ENCODE data around the gene TRMT13.

DNA sequence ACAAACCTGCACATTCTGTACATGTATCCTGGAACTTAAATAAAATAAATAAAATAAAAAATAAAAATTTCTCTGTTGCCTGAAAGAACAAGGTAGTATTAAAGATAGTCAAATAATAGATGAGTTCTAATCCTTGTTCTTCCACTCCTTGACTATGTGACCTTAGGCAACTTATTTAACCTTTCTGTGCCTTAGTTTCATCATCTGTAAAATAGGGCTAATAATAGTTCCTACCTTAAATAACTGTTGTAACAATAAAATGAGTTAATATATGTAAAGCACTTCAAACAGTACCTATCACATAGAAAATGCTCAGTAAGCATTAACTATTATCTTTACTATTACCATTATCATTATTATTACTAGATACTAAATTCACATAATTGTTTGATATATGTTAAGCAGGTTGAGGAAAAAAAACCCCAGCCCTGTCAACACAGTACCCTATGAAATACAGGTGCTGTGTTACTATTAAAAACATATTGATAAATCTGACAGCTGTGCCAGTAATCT, 23.4 kb upstream of the TRMT13 start:
- TF ChIP-seq, protein P1, sequence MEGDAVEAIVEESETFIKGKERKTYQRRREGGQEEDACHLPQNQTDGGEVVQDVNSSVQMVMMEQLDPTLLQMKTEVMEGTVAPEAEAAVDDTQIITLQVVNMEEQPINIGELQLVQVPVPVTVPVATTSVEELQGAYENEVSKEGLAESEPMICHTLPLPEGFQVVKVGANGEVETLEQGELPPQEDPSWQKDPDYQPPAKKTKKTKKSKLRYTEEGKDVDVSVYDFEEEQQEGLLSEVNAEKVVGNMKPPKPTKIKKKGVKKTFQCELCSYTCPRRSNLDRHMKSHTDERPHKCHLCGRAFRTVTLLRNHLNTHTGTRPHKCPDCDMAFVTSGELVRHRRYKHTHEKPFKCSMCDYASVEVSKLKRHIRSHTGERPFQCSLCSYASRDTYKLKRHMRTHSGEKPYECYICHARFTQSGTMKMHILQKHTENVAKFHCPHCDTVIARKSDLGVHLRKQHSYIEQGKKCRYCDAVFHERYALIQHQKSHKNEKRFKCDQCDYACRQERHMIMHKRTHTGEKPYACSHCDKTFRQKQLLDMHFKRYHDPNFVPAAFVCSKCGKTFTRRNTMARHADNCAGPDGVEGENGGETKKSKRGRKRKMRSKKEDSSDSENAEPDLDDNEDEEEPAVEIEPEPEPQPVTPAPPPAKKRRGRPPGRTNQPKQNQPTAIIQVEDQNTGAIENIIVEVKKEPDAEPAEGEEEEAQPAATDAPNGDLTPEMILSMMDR (IDR thresholded peaks at IDR 0.05) = no peak
- no peak for TF ChIP-seq ZFX (IDR thresholded peaks at IDR 0.05; ENCODE audit: borderline replicate concordance)
